ENCODE measurements around the gene KCTD5. TPM values are rescaled to one million over a fixed set of nuclear protein-coding genes. Genes with fewer than 3 reads are reported as not detected.

KCTD5 gene
- total RNA-seq, 2 experiments from 2014 or later: 20.6 to 22.6 TPM

- Mint-ChIP-seq H3K27me3 (no peaks in the 10 kb centered on the region), H3K27ac (peak overlapping the region; percentile 11)
- no peak overlapping the region for H3K27ac ChIP-seq (ENCODE audit: low read depth in 1 of 2, low read length in 2 of 2)
These were observed 74.1 kb downstream of the KCTD5 start for GRCh38 chr16:2756288-2757015.

GRCh38 chr16:2757344-2757743 lies 75.0 kb downstream of the KCTD5 start:
- Histone ChIP-seq H3K4me1 (ENCODE audit: insufficient read depth, low read length) (peaks cover 43% of the 10 kb centered on the region), H3K4me3 (ENCODE audit: low read length) (no peak overlapping the region), H3K9me3 (ENCODE audit: control insufficient read depth in 1 of 2, insufficient read depth in 1 of 2, low read length in 2 of 2) (no peaks in the 10 kb centered on the region), H3K36me3 (ENCODE audit: insufficient read depth, low read length) (peaks cover 68% of the 10 kb centered on the region), H3K27me3 (ENCODE audit: control insufficient read depth in 1 of 2, insufficient read depth in 2 of 2, low read length in 2 of 2) (no peaks in the 10 kb centered on the region), H3K27ac (ENCODE audit: low read depth in 1 of 2, low read length in 2 of 2) (no peak overlapping the region)
- ChIA-PET CTCF (no interaction called here), POLR2A (interaction anchor here (0.6 to 2.2 kb wide), 5 partner anchors 9 to 84 kb away, joined by 3 to 7 read pairs (median 4); partner anchors contain the start of gene ELOB)
- intact Hi-C loops (cut with DNase I, micrococcal nuclease): no loop called here
- Mint-ChIP-seq H3K27me3 (no peaks in the 10 kb centered on the region), H3K27ac (no peak overlapping the region), H3K36me3 (ENCODE audit: low read depth) (peaks cover 94% of the 10 kb centered on the region), H3K4me3 (peak overlapping the region; percentile 13), H3K9me3 (no peaks in the 10 kb centered on the region), H3K4me1 (ENCODE audit: low read depth) (peaks cover 71% of the 10 kb centered on the region)
- ATAC-seq (ENCODE audit: poor library complexity) (no peak), DNase-seq (no peak)
- TF ChIP-seq CTCF (IDR thresholded peaks at IDR 0.05): no peak

More at GRCh38 chr16:2756288-2757015, 74.1 kb downstream of the KCTD5 start:
- peaks cover 51% of the 10 kb centered on the region for H3K4me1 ChIP-seq (ENCODE audit: insufficient read depth, low read length)
- ATAC-seq (ENCODE audit: poor library complexity) (no peak), DNase-seq (no peak)
- intact Hi-C loops (cut with DNase I, micrococcal nuclease): no loop called here
- POLR2A ChIA-PET: interaction anchor here (0.6 to 2.2 kb wide), 4 partner anchors 10 to 36 kb away, joined by 3 to 7 read pairs (median 4); partner anchors contain the start of gene ELOB
- peaks cover 80% of the 10 kb centered on the region for H3K4me1 Mint-ChIP-seq (ENCODE audit: low read depth)
- no peaks in the 10 kb centered on the region for H3K27me3 ChIP-seq (ENCODE audit: control insufficient read depth in 1 of 2, insufficient read depth in 2 of 2, low read length in 2 of 2)
- peaks cover 89% of the 10 kb centered on the region for H3K36me3 Mint-ChIP-seq (ENCODE audit: low read depth)
- H3K36me3 ChIP-seq (ENCODE audit: insufficient read depth, low read length): peaks cover 59% of the 10 kb centered on the region
- H3K4me3 Mint-ChIP-seq: peak overlapping the region; percentile 4
- peaks cover 0 to 6% of the 10 kb centered on the region in 2 experiments for H3K9me3 ChIP-seq (ENCODE audit: control insufficient read depth in 1 of 2, insufficient read depth in 1 of 2, low read length in 2 of 2)
- TF ChIP-seq CTCF (IDR thresholded peaks at IDR 0.05): no peak
- no peak overlapping the region for H3K4me3 ChIP-seq (ENCODE audit: low read length)
- H3K9me3 Mint-ChIP-seq: no peaks in the 10 kb centered on the region
- CTCF ChIA-PET: no interaction called here

Other genes starting within 250 kb of the KCTD5 start
- gene TEDC2, start 222.4 kb upstream of the KCTD5 start, total RNA-seq: under 1 TPM; 0.17 to 0.27 TPM
- gene NTN3, start 211.2 kb upstream of the KCTD5 start, total RNA-seq: not detected
- 1 to 10 TPM; 1.2 to 2.1 TPM for gene TBC1D24, start 207.4 kb upstream of the KCTD5 start, total RNA-seq
- 100 to 1,000 TPM; 224 to 234 TPM for gene ATP6V0C, start 168.6 kb upstream of the KCTD5 start, total RNA-seq
- 100 to 1,000 TPM; 171 to 177 TPM for gene AMDHD2, start 162.2 kb upstream of the KCTD5 start, total RNA-seq
- gene CEMP1, start 151.1 kb upstream of the KCTD5 start, total RNA-seq: 1 to 10 TPM; 1.0 to 1.8 TPM
- gene PDPK1, start 144.5 kb upstream of the KCTD5 start, total RNA-seq: 10 to 100 TPM; 46.1 to 51.1 TPM
- under 1 TPM; 0.28 to 0.44 TPM for gene PRSS27, start 37.7 kb downstream of the KCTD5 start, total RNA-seq
- gene SRRM2, start 70.1 kb downstream of the KCTD5 start, total RNA-seq: 1,000 to 10,000 TPM; 1,187 to 1,199 TPM
- gene ELOB, start 94.8 kb downstream of the KCTD5 start, total RNA-seq: 100 to 1,000 TPM; 102 to 103 TPM
- gene PRSS33, start 105.0 kb downstream of the KCTD5 start, total RNA-seq: not detected
- not detected for gene PRSS41, start 115.9 kb downstream of the KCTD5 start, total RNA-seq
- gene PRSS21, start 134.7 kb downstream of the KCTD5 start, total RNA-seq: not detected
- not detected for gene ZG16B, start 147.8 kb downstream of the KCTD5 start, total RNA-seq
- gene PRSS22, start 175.6 kb downstream of the KCTD5 start, total RNA-seq: 1 to 10 TPM in 1 of 2 experiments, under 1 TPM in 1; 0.93 to 1.1 TPM
- 1 to 10 TPM; 7.8 to 8.1 TPM for gene FLYWCH2, start 200.7 kb downstream of the KCTD5 start, total RNA-seq
- 10 to 100 TPM; 84.8 to 97.0 TPM for gene FLYWCH1, start 229.4 kb downstream of the KCTD5 start, total RNA-seq